ENCODE measurements around the gene MAML3.
A peak's percentile ranks its signal among the peaks of the same experiment; 100 is the strongest.
"Not testable (repeated sequence)": the region's sequence is repeated elsewhere in the genome, so short reads cannot be mapped to it uniquely, and the experiment has no call there.

MAML3 gene

GRCh38 chr4:139704915-139705485 is 449.0 kb downstream of the MAML3 start:
- FAIRE-seq = no peak

- FAIRE-seq = no peak
These were observed 453.4 kb downstream of the MAML3 start for GRCh38 chr4:139700568-139700967.

DNA sequence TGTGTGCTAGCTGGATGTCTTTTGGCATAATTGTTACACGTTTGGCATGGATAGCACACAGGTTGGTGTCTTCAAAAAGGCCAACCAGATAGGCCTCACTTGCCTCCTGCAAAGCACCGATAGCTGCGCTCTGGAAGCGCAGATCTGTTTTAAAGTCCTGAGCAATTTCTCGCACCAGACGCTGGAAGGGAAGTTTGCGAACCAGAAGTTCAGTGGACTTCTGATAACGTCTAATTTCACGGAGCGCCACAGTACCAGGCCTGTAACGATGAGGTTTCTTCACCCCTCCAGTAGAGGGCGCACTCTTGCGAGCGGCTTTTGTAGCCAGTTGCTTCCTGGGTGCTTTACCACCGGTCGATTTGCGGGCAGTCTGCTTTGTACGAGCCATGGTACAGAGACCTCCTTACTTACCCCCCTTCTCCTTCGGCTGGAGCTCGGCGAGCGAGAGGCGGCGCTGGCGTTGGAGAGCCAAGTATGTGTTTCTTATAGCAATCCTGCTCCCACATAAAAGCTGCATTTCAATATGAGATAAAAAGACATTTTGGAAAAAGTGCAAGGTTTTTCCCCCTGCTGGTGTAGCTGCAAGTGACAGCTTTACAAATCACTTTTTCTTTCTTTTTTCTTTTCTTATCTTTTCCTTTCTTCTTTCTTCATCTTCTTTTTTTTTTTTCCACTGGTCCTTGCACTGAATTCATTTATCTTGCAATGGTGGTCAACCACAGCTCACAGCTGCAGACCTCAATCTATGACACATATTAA is 455.6 kb downstream of the MAML3 start:
- FAIRE-seq = not testable (repeated sequence)

GRCh38 chr4:139696491-139696890 is 457.5 kb downstream of the MAML3 start:
- no peak for FAIRE-seq

DNA sequence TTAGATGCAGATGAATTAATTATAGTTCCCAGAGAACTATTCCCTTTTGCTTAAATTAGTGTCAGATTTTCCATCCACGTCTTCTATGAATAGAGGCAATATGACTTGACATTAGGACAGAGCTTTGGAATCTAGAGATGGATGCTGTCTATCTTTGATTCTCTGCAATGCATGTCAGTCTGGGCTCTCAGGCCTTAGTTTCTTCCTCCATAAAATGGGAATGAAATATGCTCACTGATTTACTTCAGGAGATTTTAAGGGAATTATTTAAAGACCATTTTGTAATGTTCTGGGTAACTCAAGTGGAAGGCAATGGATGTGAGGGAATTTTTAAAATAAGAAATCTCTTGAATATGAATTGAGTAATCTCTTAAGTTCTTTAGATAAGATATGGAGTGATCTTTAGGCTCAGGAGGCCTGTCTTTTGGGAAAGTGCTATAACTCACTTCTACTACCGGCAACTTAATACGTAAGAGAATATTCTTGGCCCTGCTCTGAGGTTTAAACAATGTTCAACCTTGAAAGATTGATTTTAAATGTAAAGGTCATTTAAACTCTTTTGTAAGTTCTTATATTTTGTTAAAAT is 459.4 kb downstream of the MAML3 start:
- FAIRE-seq = no peak

GRCh38 chr4:139692309-139693012 is 461.5 kb downstream of the MAML3 start:
- FAIRE-seq = peak; percentile 13

- FAIRE-seq = no peak
These were observed 463.6 kb downstream of the MAML3 start for GRCh38 chr4:139690419-139690818.

DNA sequence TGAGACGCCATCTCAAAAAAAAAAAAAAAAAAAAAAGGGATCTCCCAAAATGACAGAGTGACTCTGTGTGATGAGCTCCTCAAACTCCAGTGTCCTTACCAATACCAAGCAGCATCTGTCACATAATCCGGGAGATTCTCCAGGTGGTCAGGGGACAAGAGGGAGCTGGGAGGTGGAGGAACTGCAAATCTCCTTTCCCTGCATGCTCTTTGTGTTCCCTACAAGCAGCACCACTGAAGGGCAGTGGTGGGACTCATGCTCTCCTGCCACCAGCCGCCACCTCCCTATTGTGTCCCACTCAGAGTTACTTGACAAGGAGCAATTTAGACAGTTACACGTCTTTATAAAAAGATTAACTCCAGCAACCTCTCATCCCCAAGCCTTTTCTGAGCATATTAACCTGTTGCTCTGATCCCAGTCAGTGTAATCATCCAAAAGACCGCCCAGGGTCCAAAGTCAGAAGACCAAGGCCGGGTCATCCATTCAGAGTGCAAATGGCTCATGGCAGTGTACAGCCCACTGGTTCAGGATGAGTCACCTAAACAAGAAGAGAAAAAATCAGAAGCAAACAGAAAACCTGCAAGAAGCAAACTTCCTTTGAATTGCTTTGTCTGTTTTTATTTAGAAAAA is 464.8 kb downstream of the MAML3 start:
- no peak for FAIRE-seq

GRCh38 chr4:139686988-139687387 is 467.0 kb downstream of the MAML3 start:
- no peak for FAIRE-seq

DNA sequence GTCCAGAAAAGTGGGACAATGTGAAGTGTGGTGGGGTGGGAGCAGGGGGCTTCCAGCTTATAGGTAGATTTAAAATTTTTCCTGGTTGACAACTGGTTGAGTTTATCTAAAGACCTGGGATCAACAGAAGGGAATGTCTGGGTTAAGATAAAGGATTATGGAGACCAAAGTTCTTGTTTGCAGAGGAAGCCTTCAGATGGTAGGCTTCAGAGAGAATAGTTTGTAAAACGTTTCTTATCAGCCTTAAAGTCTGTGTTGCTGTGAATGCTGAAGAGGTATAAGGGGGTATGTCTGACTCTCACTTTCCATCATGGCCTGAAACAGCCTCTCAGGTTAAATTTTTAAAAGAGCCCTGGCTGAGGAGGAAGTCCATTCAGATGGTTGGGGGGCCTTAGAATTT is 467.9 kb downstream of the MAML3 start:
- FAIRE-seq = no peak

DNA sequence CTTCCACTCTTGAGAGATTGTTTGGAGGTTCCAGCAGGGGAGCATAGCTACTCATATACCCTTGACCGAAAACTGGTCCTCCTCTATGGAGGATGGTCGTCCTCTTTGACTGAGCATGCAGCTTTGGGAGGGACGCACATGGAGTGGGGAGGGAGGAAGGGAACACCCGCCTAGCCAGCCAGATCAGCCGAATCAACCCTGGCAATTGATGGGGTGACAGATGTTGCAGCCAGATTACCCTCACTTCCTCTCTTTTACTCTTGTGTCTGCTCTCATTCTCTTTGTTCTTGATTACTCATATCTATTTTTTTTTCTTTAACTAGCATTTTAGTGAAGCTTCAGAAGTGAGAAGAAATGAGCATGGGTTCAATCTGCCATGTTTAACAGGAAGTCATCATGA is 468.8 kb downstream of the MAML3 start:
- FAIRE-seq = no peak

GRCh38 chr4:139684351-139684750 is 469.6 kb downstream of the MAML3 start:
- FAIRE-seq = no peak

DNA sequence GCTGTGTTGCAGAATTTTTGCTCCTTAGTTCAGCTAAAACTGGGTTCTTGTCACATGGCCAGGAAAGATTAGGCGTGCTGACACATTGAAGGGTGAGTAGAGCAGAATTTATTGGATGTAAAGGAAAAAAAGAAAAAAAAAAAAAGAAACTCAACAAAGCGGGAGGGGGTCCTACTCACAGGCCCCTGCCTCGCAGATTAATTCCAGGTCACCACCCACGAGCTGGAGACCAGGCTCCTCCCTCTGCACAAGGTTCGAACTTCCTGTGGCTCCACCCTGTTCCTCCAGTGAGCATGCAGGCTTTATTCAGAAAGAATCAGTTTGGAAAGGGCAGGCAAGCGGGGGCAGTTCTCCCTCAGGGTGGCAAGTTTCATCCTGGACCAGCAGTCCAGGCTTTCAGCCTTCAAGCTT is 471.2 kb downstream of the MAML3 start:
- no peak for FAIRE-seq

- no peak for FAIRE-seq
These were observed 471.7 kb downstream of the MAML3 start for GRCh38 chr4:139682309-139682708.

- FAIRE-seq = no peak
These were observed 476.9 kb downstream of the MAML3 start for GRCh38 chr4:139676913-139677585.

DNA sequence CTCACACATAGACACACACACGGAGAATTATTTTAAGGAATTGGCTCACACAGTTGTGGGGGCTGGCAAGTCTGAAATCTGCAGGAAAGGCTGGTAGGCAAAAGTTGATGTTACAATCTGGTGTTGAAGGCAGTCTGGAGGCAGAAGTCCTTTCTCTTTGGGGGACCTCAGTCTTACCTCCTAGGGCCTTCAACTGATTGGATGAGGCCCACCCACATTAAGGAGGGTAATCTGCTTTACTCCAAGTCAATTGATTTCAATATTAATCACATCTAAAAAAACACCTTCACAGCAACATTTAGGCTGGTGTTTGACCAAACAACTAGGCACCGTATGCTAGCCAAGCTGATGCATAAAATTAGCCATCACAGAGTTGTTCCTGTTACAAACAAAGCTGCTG is 477.6 kb downstream of the MAML3 start:
- FAIRE-seq = no peak

GRCh38 chr4:139675651-139676050 is 478.3 kb downstream of the MAML3 start:
- FAIRE-seq = no peak

GRCh38 chr4:139674875-139675550 is 479.0 kb downstream of the MAML3 start:
- no peak for FAIRE-seq

GRCh38 chr4:139672732-139673131 is 481.3 kb downstream of the MAML3 start:
- no peak for FAIRE-seq

- no peak for FAIRE-seq
These were observed 481.8 kb downstream of the MAML3 start for GRCh38 chr4:139672215-139672614.

- FAIRE-seq = no peak
These were observed 483.2 kb downstream of the MAML3 start for GRCh38 chr4:139670775-139671174.

DNA sequence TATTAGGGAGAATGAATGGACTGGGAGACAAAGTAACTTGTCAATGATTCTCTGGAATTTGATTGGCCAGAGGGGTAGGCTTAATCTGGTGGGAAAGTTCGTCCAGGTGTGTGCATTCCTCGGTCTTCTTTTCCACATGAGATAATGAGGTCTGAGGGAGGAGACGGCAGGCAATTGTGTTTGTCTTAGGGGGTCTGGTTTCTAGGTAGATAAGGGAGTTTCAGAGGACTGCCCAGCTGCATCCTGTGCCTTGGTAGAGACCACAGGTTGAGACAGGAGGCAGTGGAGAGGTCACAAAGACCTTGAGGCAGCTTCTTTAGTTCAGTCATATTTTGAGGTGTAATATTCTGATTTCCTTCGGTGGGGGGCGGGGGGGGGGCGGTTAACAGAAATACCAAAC is 484.1 kb downstream of the MAML3 start:
- FAIRE-seq = no peak

All from islet of Langerhans (tissue), 1 donor.